ENCODE results near the gene AHCTF1.

AHCTF1 gene

GRCh38 chr1:246803373-246803772 is 128.4 kb downstream of the AHCTF1 start:
- Histone ChIP-seq H3K27me3 (ENCODE audit: control insufficient read depth in 2 of 2, insufficient read depth in 2 of 2, low read length in 2 of 2) (no peaks in the 10 kb centered on the region), H3K9me3 (ENCODE audit: control insufficient read depth in 2 of 2, low read length in 2 of 2) (no peaks in the 10 kb centered on the region), H3K4me3 (ENCODE audit: low read length in 2 of 2) (no peak overlapping the region), H3K36me3 (ENCODE audit: control insufficient read depth in 2 of 2, insufficient read depth in 2 of 2, low read length in 2 of 2) (no peaks in the 10 kb centered on the region), H3K4me1 (ENCODE audit: control insufficient read depth in 2 of 2, insufficient read depth in 2 of 2, low read length in 2 of 2) (no peaks in the 10 kb centered on the region), H3K9ac (ENCODE audit: low read depth in 1 of 2, low read length in 2 of 2) (no peak overlapping the region), H3K27ac (ENCODE audit: low read depth in 2 of 2, low read length in 2 of 2) (no peak overlapping the region)

GRCh38 chr1:246801241-246802020 is 130.3 kb downstream of the AHCTF1 start:
- H3K27ac ChIP-seq (ENCODE audit: low read depth in 2 of 2, low read length in 2 of 2), result no peak overlapping the region
- no peaks in the 10 kb centered on the region for H3K27me3 ChIP-seq (ENCODE audit: control insufficient read depth in 2 of 2, insufficient read depth in 2 of 2, low read length in 2 of 2)
- no peak overlapping the region for H3K4me3 ChIP-seq (ENCODE audit: low read length in 2 of 2)
- no peaks in the 10 kb centered on the region for H3K36me3 ChIP-seq (ENCODE audit: control insufficient read depth in 2 of 2, insufficient read depth in 2 of 2, low read length in 2 of 2)
- H3K4me1 ChIP-seq (ENCODE audit: control insufficient read depth in 2 of 2, insufficient read depth in 2 of 2, low read length in 2 of 2), result no peaks in the 10 kb centered on the region
- no peak overlapping the region for H3K9ac ChIP-seq (ENCODE audit: low read depth in 1 of 2, low read length in 2 of 2)
- H3K9me3 ChIP-seq (ENCODE audit: control insufficient read depth in 2 of 2, low read length in 2 of 2), result no peaks in the 10 kb centered on the region

GRCh38 chr1:246800756-246801155 is 131.0 kb downstream of the AHCTF1 start:
- Histone ChIP-seq H3K27me3 (ENCODE audit: control insufficient read depth in 2 of 2, insufficient read depth in 2 of 2, low read length in 2 of 2) (no peaks in the 10 kb centered on the region), H3K4me1 (ENCODE audit: control insufficient read depth in 2 of 2, insufficient read depth in 2 of 2, low read length in 2 of 2) (no peaks in the 10 kb centered on the region), H3K36me3 (ENCODE audit: control insufficient read depth in 2 of 2, insufficient read depth in 2 of 2, low read length in 2 of 2) (no peaks in the 10 kb centered on the region), H3K9ac (ENCODE audit: low read depth in 1 of 2, low read length in 2 of 2) (no peak overlapping the region), H3K4me3 (ENCODE audit: low read length in 2 of 2) (no peak overlapping the region), H3K9me3 (ENCODE audit: control insufficient read depth in 2 of 2, low read length in 2 of 2) (no peaks in the 10 kb centered on the region), H3K27ac (ENCODE audit: low read depth in 2 of 2, low read length in 2 of 2) (no peak overlapping the region)

- Histone ChIP-seq H3K4me1 (ENCODE audit: control insufficient read depth in 2 of 2, insufficient read depth in 2 of 2, low read length in 2 of 2) (no peaks in the 10 kb centered on the region), H3K9ac (ENCODE audit: low read depth in 1 of 2, low read length in 2 of 2) (no peak overlapping the region), H3K9me3 (ENCODE audit: control insufficient read depth in 2 of 2, low read length in 2 of 2) (no peaks in the 10 kb centered on the region), H3K27ac (ENCODE audit: low read depth in 2 of 2, low read length in 2 of 2) (no peak overlapping the region), H3K36me3 (ENCODE audit: control insufficient read depth in 2 of 2, insufficient read depth in 2 of 2, low read length in 2 of 2) (no peaks in the 10 kb centered on the region), H3K27me3 (ENCODE audit: control insufficient read depth in 2 of 2, insufficient read depth in 2 of 2, low read length in 2 of 2) (no peaks in the 10 kb centered on the region), H3K4me3 (ENCODE audit: low read length in 2 of 2) (no peak overlapping the region)
These were observed 131.4 kb downstream of the AHCTF1 start for GRCh38 chr1:246800356-246800755.

GRCh38 chr1:246798606-246799496 is 132.9 kb downstream of the AHCTF1 start:
- H3K9ac ChIP-seq (ENCODE audit: low read depth in 1 of 2, low read length in 2 of 2), result no peak overlapping the region

GRCh38 chr1:246798107-246798506 is 133.6 kb downstream of the AHCTF1 start:
- Histone ChIP-seq H3K36me3 (ENCODE audit: control insufficient read depth in 2 of 2, insufficient read depth in 2 of 2, low read length in 2 of 2) (no peaks in the 10 kb centered on the region), H3K9me3 (ENCODE audit: control insufficient read depth in 2 of 2, low read length in 2 of 2) (no peaks in the 10 kb centered on the region), H3K27ac (ENCODE audit: low read depth in 2 of 2, low read length in 2 of 2) (no peak overlapping the region), H3K4me1 (ENCODE audit: control insufficient read depth in 2 of 2, insufficient read depth in 2 of 2, low read length in 2 of 2) (peaks cover 3 to 5% of the 10 kb centered on the region in 2 donors), H3K9ac (ENCODE audit: low read depth in 1 of 2, low read length in 2 of 2) (no peak overlapping the region), H3K4me3 (ENCODE audit: low read length in 2 of 2) (no peak overlapping the region), H3K27me3 (ENCODE audit: control insufficient read depth in 2 of 2, insufficient read depth in 2 of 2, low read length in 2 of 2) (no peaks in the 10 kb centered on the region)

More at GRCh38 chr1:246798606-246799496, 132.9 kb downstream of the AHCTF1 start:
- H3K27ac ChIP-seq (ENCODE audit: low read depth in 2 of 2, low read length in 2 of 2), result no peak overlapping the region
- no peaks in the 10 kb centered on the region for H3K27me3 ChIP-seq (ENCODE audit: control insufficient read depth in 2 of 2, insufficient read depth in 2 of 2, low read length in 2 of 2)
- H3K9me3 ChIP-seq (ENCODE audit: control insufficient read depth in 2 of 2, low read length in 2 of 2), result no peaks in the 10 kb centered on the region
- H3K4me3 ChIP-seq (ENCODE audit: low read length in 2 of 2), result no peak overlapping the region
- peaks cover 3 to 5% of the 10 kb centered on the region in 2 donors for H3K4me1 ChIP-seq (ENCODE audit: control insufficient read depth in 2 of 2, insufficient read depth in 2 of 2, low read length in 2 of 2)
- no peaks in the 10 kb centered on the region for H3K36me3 ChIP-seq (ENCODE audit: control insufficient read depth in 2 of 2, insufficient read depth in 2 of 2, low read length in 2 of 2)

- Histone ChIP-seq H3K9ac (ENCODE audit: low read depth in 1 of 2, low read length in 2 of 2) (no peak overlapping the region), H3K4me1 (ENCODE audit: control insufficient read depth in 2 of 2, insufficient read depth in 2 of 2, low read length in 2 of 2) (peaks cover 3 to 5% of the 10 kb centered on the region in 2 donors), H3K27ac (ENCODE audit: low read depth in 2 of 2, low read length in 2 of 2) (no peak overlapping the region), H3K27me3 (ENCODE audit: control insufficient read depth in 2 of 2, insufficient read depth in 2 of 2, low read length in 2 of 2) (no peaks in the 10 kb centered on the region), H3K36me3 (ENCODE audit: control insufficient read depth in 2 of 2, insufficient read depth in 2 of 2, low read length in 2 of 2) (no peaks in the 10 kb centered on the region), H3K4me3 (ENCODE audit: low read length in 2 of 2) (no peak overlapping the region), H3K9me3 (ENCODE audit: control insufficient read depth in 2 of 2, low read length in 2 of 2) (no peaks in the 10 kb centered on the region)
These were observed 134.2 kb downstream of the AHCTF1 start for GRCh38 chr1:246797597-246797996.

GRCh38 chr1:246797157-246797556 is 134.6 kb downstream of the AHCTF1 start:
- Histone ChIP-seq H3K4me1 (ENCODE audit: control insufficient read depth in 2 of 2, insufficient read depth in 2 of 2, low read length in 2 of 2) (peaks cover 3 to 5% of the 10 kb centered on the region in 2 donors), H3K36me3 (ENCODE audit: control insufficient read depth in 2 of 2, insufficient read depth in 2 of 2, low read length in 2 of 2) (no peaks in the 10 kb centered on the region), H3K9me3 (ENCODE audit: control insufficient read depth in 2 of 2, low read length in 2 of 2) (no peaks in the 10 kb centered on the region), H3K9ac (ENCODE audit: low read depth in 1 of 2, low read length in 2 of 2) (no peak overlapping the region), H3K27me3 (ENCODE audit: control insufficient read depth in 2 of 2, insufficient read depth in 2 of 2, low read length in 2 of 2) (no peaks in the 10 kb centered on the region), H3K27ac (ENCODE audit: low read depth in 2 of 2, low read length in 2 of 2) (no peak overlapping the region), H3K4me3 (ENCODE audit: low read length in 2 of 2) (no peak overlapping the region)

GRCh38 chr1:246795906-246796694 is 135.6 kb downstream of the AHCTF1 start:
- H3K4me3 ChIP-seq (ENCODE audit: low read length in 2 of 2), result no peak overlapping the region
- H3K27me3 ChIP-seq (ENCODE audit: control insufficient read depth in 2 of 2, insufficient read depth in 2 of 2, low read length in 2 of 2), result no peaks in the 10 kb centered on the region
- no peak overlapping the region for H3K9ac ChIP-seq (ENCODE audit: low read depth in 1 of 2, low read length in 2 of 2)
- peaks cover 3 to 5% of the 10 kb centered on the region in 2 donors for H3K4me1 ChIP-seq (ENCODE audit: control insufficient read depth in 2 of 2, insufficient read depth in 2 of 2, low read length in 2 of 2)
- no peaks in the 10 kb centered on the region for H3K36me3 ChIP-seq (ENCODE audit: control insufficient read depth in 2 of 2, insufficient read depth in 2 of 2, low read length in 2 of 2)
- H3K27ac ChIP-seq (ENCODE audit: low read depth in 2 of 2, low read length in 2 of 2), result no peak overlapping the region
- H3K9me3 ChIP-seq (ENCODE audit: control insufficient read depth in 2 of 2, low read length in 2 of 2), result no peaks in the 10 kb centered on the region

All from mucosa of rectum (tissue), 2 donors.